Measurements from ENCODE around the gene CORIN. TPM values are rescaled to one million over a fixed set of nuclear protein-coding genes. Genes with fewer than 3 reads are reported as not detected.

The CORIN gene
- under 1 TPM; 0.17 to 0.23 TPM for total RNA-seq
- under 1 TPM; 0.02 to 0.13 TPM for polyA plus RNA-seq

- Histone ChIP-seq H3K9me3 (ENCODE audit: control insufficient read depth in 4 of 4, low read length in 3 of 4) (peaks cover 0 to 3% (median 0%) of the 10 kb centered on the region in 4 donors), H3K27ac (ENCODE audit: low read depth in 1 of 2, low read length in 2 of 2) (no peak within 1 kb of the TSS), H3K4me1 (ENCODE audit: control insufficient read depth in 4 of 4, insufficient read depth in 4 of 4, low read length in 3 of 4) (peaks cover 2 to 26% (median 17%) of the 10 kb centered on the region in 4 donors), H3K4me3 (ENCODE audit: low read depth in 1 of 3, low read length in 3 of 3) (peak within 1 kb of the TSS; percentile 62 to 82 (median 68)), H3K27me3 (ENCODE audit: control insufficient read depth in 4 of 4, insufficient read depth in 4 of 4, low read length in 3 of 4) (no peaks in the 10 kb centered on the region), H3K36me3 (ENCODE audit: control insufficient read depth in 4 of 4, insufficient read depth in 3 of 4, low read depth in 1 of 4, low read length in 3 of 4) (peaks cover 0 to 2% (median 0%) of the 10 kb centered on the region in 4 donors), H3K9ac (ENCODE audit: low read depth in 1 of 2, low read length in 2 of 2) (peak within 1 kb of the TSS in 1 of 2 donors; percentile 36)
- TF ChIP-seq MAX (IDR thresholded peaks at IDR 0.05) (no peak), JUND (IDR thresholded peaks at IDR 0.05) (no peak), FOXA1 (IDR thresholded peaks at IDR 0.05) (no peak), ZBTB33 (IDR thresholded peaks at IDR 0.05) (no peak), NR2F2 (IDR thresholded peaks at IDR 0.05) (no peak), TAF1 (conservative IDR thresholded peaks at IDR 0.05) (no peak), RXRA (IDR thresholded peaks at IDR 0.05) (no peak), ATF3 (IDR thresholded peaks at IDR 0.05) (no peak), CTCF (IDR thresholded peaks at IDR 0.05; ENCODE audit: low read depth, low read length, missing input control) (no peak), HNF4G (IDR thresholded peaks at IDR 0.05) (no peak), SP1 (IDR thresholded peaks at IDR 0.05) (no peak), YY1 (IDR thresholded peaks at IDR 0.05) (no peak), GABPA (IDR thresholded peaks at IDR 0.05 in 1 of 2, conservative IDR thresholded peaks at IDR 0.05 in 1 of 2) (no peak), FOXA2 (IDR thresholded peaks at IDR 0.05) (no peak), HNF4A (conservative IDR thresholded peaks at IDR 0.05) (no peak), RAD21 (IDR thresholded peaks at IDR 0.05) (no peak), EGR1 (IDR thresholded peaks at IDR 0.05; ENCODE audit: low read depth in 2 of 2) (no peak), REST (IDR thresholded peaks at IDR 0.05) (no peak)
- WGBS = 10% methylated on average over 16 of the region's 16 CpGs
- DNase-seq (ENCODE audit: low spot score) = no peak
Measured at GRCh38 chr4:47837908-47838294, at the start of gene CORIN. Gene CORIN (minus strand): TSS chr4:47838067. CDS start chr4:47837949, 118 bp downstream.
